ENCODE results near the gene NUP43.

The NUP43 gene

GRCh38 chr6:149766156-149766769 lies 19.9 kb upstream of the NUP43 start:
- no peak overlapping the region for H3K4me2 ChIP-seq (ENCODE audit: low read length)
- peaks cover 8% of the 10 kb centered on the region for H3K4me1 ChIP-seq (ENCODE audit: insufficient read depth, low read length, severe bottlenecking)
- no peak overlapping the region for H3K4me3 ChIP-seq (ENCODE audit: low read depth, low read length, poor library complexity, severe bottlenecking)
- no peak overlapping the region for H2AFZ ChIP-seq (ENCODE audit: low read length)
- H3F3A ChIP-seq (ENCODE audit: insufficient read depth, low read length): no peaks in the 10 kb centered on the region; the same call in 1 of the 2 replicates
- peaks cover 64% of the 10 kb centered on the region for H3K36me3 ChIP-seq (ENCODE audit: insufficient read depth, low read length)
- H4K20me1 ChIP-seq (ENCODE audit: insufficient read depth, low read length): 0 out of 2 replicates have a peak, but pooled peaks cover 2% of the 10 kb centered on the region
- H3K79me2 ChIP-seq (ENCODE audit: insufficient read depth, low read length): peaks cover 59% of the 10 kb centered on the region
- no peaks in the 10 kb centered on the region for H3K9me2 ChIP-seq (ENCODE audit: low read depth, low read length)
- H3K9me3 ChIP-seq (ENCODE audit: low read length): peaks cover 14% of the 10 kb centered on the region
- TF ChIP-seq EZH2 (IDR thresholded peaks at IDR 0.05; ENCODE audit: borderline replicate concordance, low read length) (no peak), CTCF (IDR thresholded peaks at IDR 0.05; ENCODE audit: low read length) (no peak)
- H3K27me3 ChIP-seq (ENCODE audit: insufficient read depth, low read length): no peaks in the 10 kb centered on the region
- H3K9ac ChIP-seq (ENCODE audit: low read length): no peak overlapping the region
- H3K27ac ChIP-seq (ENCODE audit: low read depth, low read length, poor library complexity, severe bottlenecking): no peak overlapping the region

- Histone ChIP-seq H3K4me2 (ENCODE audit: low read length) (no peak overlapping the region), H3K79me2 (ENCODE audit: insufficient read depth, low read length) (peaks cover 68% of the 10 kb centered on the region), H3K36me3 (ENCODE audit: insufficient read depth, low read length) (peaks cover 65% of the 10 kb centered on the region)
These were observed 17.5 kb upstream of the NUP43 start for GRCh38 chr6:149763866-149764265.

GRCh38 chr6:149761438-149761837 lies 15.1 kb upstream of the NUP43 start:
- H3K79me2 ChIP-seq (ENCODE audit: insufficient read depth, low read length): peaks cover 74% of the 10 kb centered on the region
- H3K9me2 ChIP-seq (ENCODE audit: low read depth, low read length): no peaks in the 10 kb centered on the region
- no peaks in the 10 kb centered on the region; the same call in 1 of the 2 replicates for H3F3A ChIP-seq (ENCODE audit: insufficient read depth, low read length)
- no peak overlapping the region for H3K9ac ChIP-seq (ENCODE audit: low read length)
- 0 out of 2 replicates have a peak, but pooled peaks cover 2% of the 10 kb centered on the region for H4K20me1 ChIP-seq (ENCODE audit: insufficient read depth, low read length)
- H2AFZ ChIP-seq (ENCODE audit: low read length): no peak overlapping the region
- peaks cover 59% of the 10 kb centered on the region for H3K36me3 ChIP-seq (ENCODE audit: insufficient read depth, low read length)
- H3K27me3 ChIP-seq (ENCODE audit: insufficient read depth, low read length): no peaks in the 10 kb centered on the region
- no peak overlapping the region for H3K4me3 ChIP-seq (ENCODE audit: low read depth, low read length, poor library complexity, severe bottlenecking)
- H3K9me3 ChIP-seq (ENCODE audit: low read length): peaks cover 12% of the 10 kb centered on the region
- H3K27ac ChIP-seq (ENCODE audit: low read depth, low read length, poor library complexity, severe bottlenecking): peak overlapping the region; percentile 57
- peak overlapping the region; percentile 22; the same call in 1 of the 2 replicates for H3K4me2 ChIP-seq (ENCODE audit: low read length)
- H3K4me1 ChIP-seq (ENCODE audit: insufficient read depth, low read length, severe bottlenecking): peaks cover 13% of the 10 kb centered on the region
- TF ChIP-seq EZH2 (IDR thresholded peaks at IDR 0.05; ENCODE audit: borderline replicate concordance, low read length) (no peak), CTCF (IDR thresholded peaks at IDR 0.05; ENCODE audit: low read length) (no peak)

More at GRCh38 chr6:149763866-149764265, 17.5 kb upstream of the NUP43 start:
- Histone ChIP-seq H3K9me3 (ENCODE audit: low read length) (peaks cover 14% of the 10 kb centered on the region), H3K4me1 (ENCODE audit: insufficient read depth, low read length, severe bottlenecking) (peaks cover 13% of the 10 kb centered on the region), H3K9ac (ENCODE audit: low read length) (no peak overlapping the region), H2AFZ (ENCODE audit: low read length) (no peak overlapping the region), H3K27ac (ENCODE audit: low read depth, low read length, poor library complexity, severe bottlenecking) (no peak overlapping the region), H3K4me3 (ENCODE audit: low read depth, low read length, poor library complexity, severe bottlenecking) (no peak overlapping the region), H3K27me3 (ENCODE audit: insufficient read depth, low read length) (no peaks in the 10 kb centered on the region), H4K20me1 (ENCODE audit: insufficient read depth, low read length) (0 out of 2 replicates have a peak, but pooled peaks cover 2% of the 10 kb centered on the region), H3F3A (ENCODE audit: insufficient read depth, low read length) (no peaks in the 10 kb centered on the region; the same call in 1 of the 2 replicates), H3K9me2 (ENCODE audit: low read depth, low read length) (no peaks in the 10 kb centered on the region)
- TF ChIP-seq EZH2 (IDR thresholded peaks at IDR 0.05; ENCODE audit: borderline replicate concordance, low read length): no peak
- TF ChIP-seq CTCF (IDR thresholded peaks at IDR 0.05; ENCODE audit: low read length): no peak

Measured in OCI-LY1 (cell line).